ENCODE data around the gene ERO1B.

ERO1B gene

GRCh38 chr1:236259043-236259442 is 22.7 kb downstream of the ERO1B start:
- H3K4me3 ChIP-seq (replicated peaks; ENCODE audit: low read depth, low read length): no peak overlapping the region
- no peak for TF ChIP-seq CTCF (IDR thresholded peaks at IDR 0.05; ENCODE audit: low read depth, low read length, missing control alignments)
- no peak for DNase-seq (ENCODE audit: extremely low read depth, low read depth)

GRCh38 chr1:236258114-236258622 is 23.6 kb downstream of the ERO1B start:
- no peak for TF ChIP-seq CTCF (IDR thresholded peaks at IDR 0.05; ENCODE audit: low read depth, low read length, missing control alignments)
- DNase-seq (ENCODE audit: extremely low read depth, low read depth): no peak
- no peak overlapping the region for H3K4me3 ChIP-seq (replicated peaks; ENCODE audit: low read depth, low read length)

GRCh38 chr1:236257216-236257615 is 24.5 kb downstream of the ERO1B start:
- H3K4me3 ChIP-seq (replicated peaks; ENCODE audit: low read depth, low read length): no peak overlapping the region
- no peak for TF ChIP-seq CTCF (IDR thresholded peaks at IDR 0.05; ENCODE audit: low read depth, low read length, missing control alignments)
- no peak for DNase-seq (ENCODE audit: extremely low read depth, low read depth)

GRCh38 chr1:236253918-236254637 is 27.7 kb downstream of the ERO1B start:
- H3K4me3 ChIP-seq (replicated peaks; ENCODE audit: low read depth, low read length): no peak overlapping the region
- no peak for TF ChIP-seq CTCF (IDR thresholded peaks at IDR 0.05; ENCODE audit: low read depth, low read length, missing control alignments)
- no peak for DNase-seq (ENCODE audit: extremely low read depth, low read depth)

GRCh38 chr1:236253119-236253518 is 28.6 kb downstream of the ERO1B start:
- no peak overlapping the region for H3K4me3 ChIP-seq (replicated peaks; ENCODE audit: low read depth, low read length)
- DNase-seq (ENCODE audit: extremely low read depth, low read depth): no peak
- TF ChIP-seq CTCF (IDR thresholded peaks at IDR 0.05; ENCODE audit: low read depth, low read length, missing control alignments): no peak

- TF ChIP-seq CTCF (IDR thresholded peaks at IDR 0.05; ENCODE audit: low read depth, low read length, missing control alignments): no peak
- DNase-seq (ENCODE audit: extremely low read depth, low read depth): no peak
Observed at GRCh38 chr1:236251587-236251986, 30.2 kb downstream of the ERO1B start.

More at GRCh38 chr1:236251587-236251986, 30.2 kb downstream of the ERO1B start:
- no peak overlapping the region for H3K4me3 ChIP-seq (replicated peaks; ENCODE audit: low read depth, low read length)

All from HFF-Myc (cell line).